ENCODE data around the gene LGSN.
"Not testable (repeated sequence)": the region's sequence is repeated elsewhere in the genome, so short reads cannot be mapped to it uniquely, and the experiment has no call there.

The LGSN gene, protein sequence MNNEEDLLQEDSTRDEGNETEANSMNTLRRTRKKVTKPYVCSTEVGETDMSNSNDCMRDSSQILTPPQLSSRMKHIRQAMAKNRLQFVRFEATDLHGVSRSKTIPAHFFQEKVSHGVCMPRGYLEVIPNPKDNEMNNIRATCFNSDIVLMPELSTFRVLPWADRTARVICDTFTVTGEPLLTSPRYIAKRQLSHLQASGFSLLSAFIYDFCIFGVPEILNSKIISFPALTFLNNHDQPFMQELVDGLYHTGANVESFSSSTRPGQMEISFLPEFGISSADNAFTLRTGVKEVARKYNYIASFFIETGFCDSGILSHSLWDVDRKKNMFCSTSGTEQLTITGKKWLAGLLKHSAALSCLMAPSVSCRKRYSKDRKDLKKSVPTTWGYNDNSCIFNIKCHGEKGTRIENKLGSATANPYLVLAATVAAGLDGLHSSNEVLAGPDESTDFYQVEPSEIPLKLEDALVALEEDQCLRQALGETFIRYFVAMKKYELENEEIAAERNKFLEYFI

DNA sequence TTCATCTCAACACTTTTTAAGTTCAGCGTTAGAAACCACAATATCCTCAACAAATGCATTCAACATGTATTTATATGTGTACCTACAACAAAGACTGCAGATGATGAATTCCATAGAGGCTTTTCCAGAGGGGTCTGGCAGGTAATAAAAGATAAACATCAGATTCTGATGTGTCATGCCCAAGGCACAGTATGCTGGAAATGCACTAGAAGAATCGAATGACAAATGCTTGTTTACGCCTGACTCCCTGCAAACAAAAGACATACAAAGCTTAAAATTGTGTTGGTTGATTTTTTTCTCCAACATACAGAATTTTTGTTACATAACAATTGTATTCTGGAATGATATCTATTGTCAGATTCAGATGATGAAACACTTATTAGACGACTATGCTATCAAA is at the start of gene LGSN:
LGSN (minus strand) TSS at position 45 of the 400 bp plus-strand sequence; CDS start at position 5, 40 bp downstream.
- DNase-seq (ENCODE audit: low read depth in 2 of 2, low spot score in 1 of 2), result no peak

DNA sequence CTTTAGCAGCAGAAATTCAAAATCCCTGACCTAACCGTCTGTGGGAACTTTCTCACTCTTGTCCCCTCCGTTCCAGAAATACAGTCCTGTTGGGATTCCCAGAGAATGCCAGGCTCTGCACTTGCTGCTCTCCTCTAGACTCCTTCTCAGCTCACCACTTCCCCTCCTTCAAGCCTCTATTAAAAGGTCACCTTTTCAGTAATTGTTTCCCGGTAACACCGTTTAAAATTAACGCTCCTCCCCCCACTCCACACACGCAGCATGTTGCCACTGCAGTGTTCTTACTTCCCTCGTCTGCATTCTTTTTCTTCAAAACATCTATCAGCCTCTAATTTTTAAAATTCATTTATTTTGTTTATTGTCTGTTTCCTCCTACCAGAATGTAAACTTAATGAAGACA is 48.6 kb upstream of the LGSN start:
- no peak for DNase-seq (ENCODE audit: low read depth in 2 of 2, low spot score in 1 of 2)

DNA sequence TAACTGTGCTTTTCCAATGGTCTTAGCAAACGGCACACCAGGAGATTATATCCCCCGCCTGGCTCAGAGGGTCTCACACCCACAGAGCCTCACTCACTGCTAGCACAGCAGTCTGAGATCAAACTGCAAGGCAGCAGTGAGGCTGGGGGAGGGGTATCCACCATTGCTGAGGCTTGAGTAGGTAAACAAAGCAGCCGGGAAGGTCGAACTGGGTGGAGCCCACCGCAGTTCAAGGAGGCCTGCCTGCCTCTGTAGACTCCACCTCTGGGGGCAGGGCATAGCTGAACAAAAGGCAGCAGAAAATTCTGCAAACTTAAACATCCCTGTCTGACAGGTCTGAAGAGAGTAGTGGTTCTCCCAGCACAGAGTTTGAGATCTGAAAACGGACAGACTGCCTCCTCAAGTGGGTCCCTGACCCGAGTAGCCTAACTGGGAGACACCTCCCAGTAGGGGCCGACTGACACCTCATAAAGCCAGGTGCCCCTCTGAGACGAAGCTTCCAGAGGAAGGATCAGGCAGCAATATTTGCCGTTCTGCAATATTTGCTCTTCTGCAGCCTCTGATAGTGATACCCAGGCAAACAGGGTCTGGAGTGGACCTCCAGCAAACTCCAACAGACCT is 42.8 kb upstream of the LGSN start:
- DNase-seq (ENCODE audit: low read depth in 2 of 2, low spot score in 1 of 2), result not testable (repeated sequence)

DNA sequence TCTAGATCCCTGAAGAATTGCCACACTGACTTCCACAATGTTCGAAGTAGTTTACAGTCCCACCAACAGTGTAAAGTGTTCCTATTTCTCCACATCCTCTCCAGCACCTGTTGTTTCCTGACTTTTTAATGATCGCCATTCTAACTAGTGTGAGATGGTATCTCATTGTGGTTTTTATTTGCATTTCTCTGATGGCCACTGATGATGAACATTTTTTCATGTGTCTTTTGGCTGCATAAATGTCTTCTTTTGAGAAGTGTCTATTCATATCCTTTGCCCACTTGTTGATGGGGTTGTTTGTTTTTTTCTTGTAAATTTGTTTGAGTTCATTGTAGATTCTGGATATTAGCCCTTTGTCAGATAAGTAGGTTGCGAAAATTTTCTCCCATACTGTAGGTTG is 37.6 kb upstream of the LGSN start:
- DNase-seq (ENCODE audit: low read depth in 2 of 2, low spot score in 1 of 2), result not testable (repeated sequence)

DNA sequence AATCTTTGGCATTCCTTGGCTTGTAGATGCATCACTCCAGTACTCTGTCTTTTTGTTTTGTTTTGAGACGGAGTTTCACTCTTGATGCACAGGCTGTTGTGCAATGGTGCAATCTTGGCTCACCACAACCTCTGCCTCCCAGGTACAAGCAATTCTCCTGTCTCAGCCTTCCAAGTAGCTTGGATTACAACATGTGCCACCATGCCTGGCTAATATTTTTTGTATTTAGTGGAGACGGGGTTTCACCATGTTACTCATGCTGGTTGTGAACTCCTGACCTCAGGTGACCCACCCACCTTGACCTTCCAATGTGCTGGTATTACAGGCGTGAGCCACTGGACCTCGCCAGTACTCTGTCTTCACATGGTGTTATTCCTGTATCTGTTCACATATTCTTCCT is 35.8 kb upstream of the LGSN start:
- DNase-seq (ENCODE audit: low read depth in 2 of 2, low spot score in 1 of 2), result no peak

DNA sequence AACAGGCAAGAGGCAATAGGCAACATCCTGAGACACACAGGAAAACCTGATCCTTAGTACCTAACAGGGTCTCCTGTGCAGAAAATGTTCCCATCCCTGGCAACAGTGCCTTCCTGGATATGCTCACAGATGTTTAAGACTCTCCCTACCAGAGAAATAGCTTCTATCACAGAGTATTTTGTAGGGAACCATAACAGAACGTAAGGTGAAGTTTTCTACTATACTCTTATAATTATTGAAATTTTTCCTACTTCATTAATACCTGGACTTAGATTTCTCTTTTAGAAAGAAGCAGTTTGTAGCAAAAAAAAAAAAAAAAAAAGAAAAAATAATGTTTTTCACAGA is 33.5 kb upstream of the LGSN start:
- DNase-seq (ENCODE audit: low read depth in 2 of 2, low spot score in 1 of 2), result no peak

DNA sequence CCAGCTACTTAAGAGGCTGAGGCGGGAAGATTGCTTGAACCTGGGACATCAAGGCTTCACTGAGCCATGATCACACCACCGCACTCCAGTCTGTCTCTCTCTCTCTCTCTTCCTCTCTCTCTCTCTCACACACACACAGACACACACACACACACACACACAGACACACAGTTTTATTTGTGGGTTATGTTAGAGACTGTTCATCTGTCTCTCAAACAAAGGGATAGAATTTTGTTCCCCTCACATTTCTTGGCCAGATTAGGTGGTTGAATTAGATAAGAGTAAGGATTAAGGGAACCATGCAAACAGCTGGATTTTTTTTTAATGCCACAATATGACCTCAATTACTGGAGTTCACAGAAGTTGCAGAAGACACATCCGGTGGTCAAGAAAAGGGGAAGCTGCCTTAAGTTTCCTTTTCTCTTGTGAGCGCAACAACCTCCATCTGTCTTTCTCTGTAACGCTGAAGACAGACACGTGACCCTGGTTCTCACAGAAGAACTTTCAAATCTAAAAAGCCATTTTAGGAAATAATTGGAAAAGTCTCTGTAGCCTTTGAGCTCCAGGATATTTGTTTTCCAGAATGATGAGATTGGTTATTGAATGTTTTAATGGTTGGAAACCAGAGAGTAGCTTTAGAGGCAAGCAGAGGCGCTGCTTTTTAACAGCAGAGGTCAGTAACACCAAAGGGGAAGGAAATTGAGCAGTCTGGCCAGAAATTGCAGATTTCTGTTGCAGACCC is 32.9 kb upstream of the LGSN start:
- DNase-seq (ENCODE audit: low read depth in 2 of 2, low spot score in 1 of 2), result no peak

DNA sequence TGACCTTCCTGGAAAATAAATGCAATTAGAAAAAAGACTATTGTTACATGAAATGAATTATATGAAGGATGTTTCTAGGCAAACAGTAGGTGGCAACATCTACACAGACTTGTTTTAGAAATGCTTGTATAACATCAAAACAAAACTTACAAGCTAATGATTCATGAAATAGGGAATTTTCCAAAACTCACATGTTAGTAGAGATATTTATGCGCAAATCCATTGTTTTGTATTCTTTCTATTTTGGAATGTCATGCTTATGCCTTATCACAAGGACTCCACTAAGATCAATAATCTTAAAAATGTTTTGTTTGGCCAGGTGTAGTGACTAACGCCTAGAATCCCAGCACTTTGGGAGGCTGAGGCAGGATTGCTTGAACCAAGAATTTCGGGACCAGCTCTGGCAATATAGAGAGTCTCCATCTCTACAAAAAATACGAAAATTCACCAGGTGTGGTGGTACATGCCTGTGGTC is 32.3 kb upstream of the LGSN start:
- DNase-seq (ENCODE audit: low read depth in 2 of 2, low spot score in 1 of 2), result no peak

DNA sequence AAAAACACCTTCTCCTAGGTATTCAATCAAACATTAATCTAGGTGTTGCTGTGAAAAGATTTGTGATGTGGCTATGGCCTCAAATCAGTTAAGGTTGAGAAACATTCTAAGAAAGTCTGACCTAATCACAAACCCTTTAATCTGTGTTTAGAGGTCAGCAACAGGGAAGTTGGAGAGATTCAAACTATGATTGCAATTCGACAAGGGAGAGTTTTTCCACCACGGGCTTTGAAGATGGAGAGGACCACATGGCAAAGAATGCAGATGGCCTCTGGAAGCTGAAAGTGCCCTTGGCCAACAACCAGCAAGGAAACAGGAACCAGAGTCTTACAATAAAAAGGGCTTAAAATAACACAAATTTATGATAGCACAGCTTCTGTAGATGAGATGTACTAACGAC is 29.6 kb upstream of the LGSN start:
- DNase-seq (ENCODE audit: low read depth in 2 of 2, low spot score in 1 of 2), result no peak

DNA sequence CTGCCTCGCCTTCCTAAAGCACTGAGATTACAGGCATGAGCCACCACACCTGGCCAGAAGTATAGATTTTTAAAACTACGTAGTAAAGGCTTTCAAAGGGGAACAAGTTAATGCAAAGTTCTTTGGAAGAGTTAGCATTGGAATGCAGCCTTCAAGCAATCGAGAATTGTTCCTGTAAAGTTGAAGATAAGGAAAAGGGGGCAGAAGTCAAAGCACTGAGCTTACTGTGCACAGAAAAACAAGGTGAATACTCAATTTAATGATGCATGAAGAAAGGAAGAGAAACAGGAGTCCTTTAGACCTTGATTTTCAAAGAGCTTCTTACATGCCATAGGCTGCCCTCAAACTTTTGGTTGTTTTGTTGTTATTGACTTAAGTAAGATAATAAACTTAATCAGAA is 29.1 kb upstream of the LGSN start:
- no peak for DNase-seq (ENCODE audit: low read depth in 2 of 2, low spot score in 1 of 2)

DNA sequence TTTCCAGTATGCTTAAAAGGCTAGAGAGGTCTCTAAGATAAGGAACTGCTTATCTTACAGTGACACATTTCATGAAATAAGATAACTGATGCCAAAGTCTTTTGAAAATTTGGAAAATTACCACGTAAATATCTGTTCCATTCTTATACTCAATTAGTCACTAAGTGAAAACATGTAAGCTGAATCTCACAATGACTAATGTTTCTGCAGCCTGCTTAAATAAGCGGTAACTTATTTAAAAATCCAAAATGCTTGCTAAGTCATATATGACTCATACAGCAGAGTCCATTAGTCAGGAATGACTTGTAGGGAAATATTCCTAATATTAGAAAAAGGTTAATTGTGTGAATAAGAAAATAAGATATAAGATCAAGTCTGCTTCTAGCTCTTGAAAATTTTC is 27.8 kb upstream of the LGSN start:
- no peak for DNase-seq (ENCODE audit: low read depth in 2 of 2, low spot score in 1 of 2)

DNA sequence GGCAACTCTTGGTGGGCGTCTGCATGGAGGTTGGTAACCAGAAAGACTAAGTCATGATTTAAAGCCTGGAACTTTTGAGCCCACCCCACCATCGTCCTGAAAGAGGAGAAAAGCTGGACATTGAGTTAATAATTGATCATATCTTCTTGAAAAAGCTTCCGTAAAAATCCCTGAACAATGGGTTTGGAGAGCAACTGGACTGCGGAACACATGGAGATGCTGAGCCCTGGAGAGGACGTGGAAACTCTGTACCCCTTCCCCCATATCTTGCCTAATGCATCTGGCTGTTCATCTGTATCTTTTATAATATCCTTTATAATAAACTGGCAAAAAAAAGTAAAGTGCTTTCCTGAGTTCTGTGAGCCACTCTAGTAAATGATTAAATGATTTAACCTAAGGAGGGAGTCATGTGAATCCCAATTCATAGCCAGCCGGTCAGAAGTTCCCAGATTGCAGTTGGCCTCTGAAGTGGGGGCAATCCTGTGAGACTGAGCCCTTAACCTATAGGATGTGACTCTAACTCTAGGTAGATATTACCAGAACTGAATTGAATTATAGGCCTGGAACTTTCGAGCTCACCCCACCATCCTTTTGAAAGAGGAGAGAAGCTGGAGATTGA is 26.5 kb upstream of the LGSN start:
- no peak for DNase-seq (ENCODE audit: low read depth in 2 of 2, low spot score in 1 of 2)

DNA sequence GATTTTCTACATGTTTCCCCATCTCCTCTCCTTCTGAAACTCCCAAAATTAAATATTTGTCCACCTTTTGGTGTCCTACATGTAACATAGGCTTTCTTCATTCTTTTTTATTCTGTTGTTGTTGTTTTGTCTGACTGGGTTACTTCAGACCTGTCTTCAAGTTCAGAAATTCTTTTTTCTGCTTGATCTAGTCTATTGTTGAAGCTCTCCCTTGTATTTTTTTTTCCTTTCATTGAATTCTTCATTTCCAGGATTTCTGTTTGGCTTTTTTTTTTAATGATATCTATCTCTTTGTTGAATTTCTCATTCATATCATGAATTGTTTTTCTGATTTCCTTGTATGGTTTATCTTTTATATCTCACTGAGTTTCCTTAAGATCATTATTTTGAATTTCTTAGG is 20.6 kb upstream of the LGSN start:
- no peak for DNase-seq (ENCODE audit: low read depth in 2 of 2, low spot score in 1 of 2)

DNA sequence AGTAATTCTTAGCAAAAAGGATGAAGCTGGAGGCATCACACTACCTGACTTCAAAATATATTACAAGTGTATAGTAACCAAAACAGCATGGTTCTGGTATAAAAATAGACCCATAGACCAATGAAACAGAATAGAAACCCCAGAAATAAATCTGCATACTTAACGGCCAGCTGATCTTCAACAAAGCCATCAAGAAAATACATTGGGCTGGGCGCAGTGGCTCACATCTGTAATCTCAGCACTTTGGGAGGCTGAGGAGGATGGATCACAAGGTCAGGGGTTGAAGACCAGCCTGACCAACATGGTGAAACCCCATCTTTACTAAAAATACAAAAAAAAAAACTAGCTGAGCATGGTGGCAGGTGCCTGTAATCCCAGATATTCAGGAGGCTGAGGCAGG is 14.9 kb upstream of the LGSN start:
- not testable (repeated sequence) for DNase-seq (ENCODE audit: low read depth in 2 of 2, low spot score in 1 of 2)

DNA sequence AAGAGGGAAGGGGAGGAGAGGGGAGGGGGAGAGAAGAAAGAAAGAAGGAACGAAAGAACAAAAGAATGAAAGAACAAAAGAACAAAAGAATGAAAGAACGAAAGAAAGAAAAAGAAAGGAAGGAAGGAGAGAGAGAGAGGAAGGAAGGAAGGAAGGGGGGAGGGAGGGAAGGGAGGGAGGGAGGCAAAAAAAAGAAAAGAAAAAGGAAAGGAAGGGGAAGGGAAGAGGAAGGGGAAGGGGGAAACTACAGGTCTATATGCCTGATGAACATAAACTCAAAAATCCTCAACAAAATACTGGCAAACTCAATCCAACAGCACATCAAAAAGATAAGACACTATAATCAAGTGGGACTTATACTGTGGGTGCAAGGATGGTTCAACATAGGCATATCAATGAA is 13.7 kb upstream of the LGSN start:
- DNase-seq (ENCODE audit: low read depth in 2 of 2, low spot score in 1 of 2), result no peak

DNA sequence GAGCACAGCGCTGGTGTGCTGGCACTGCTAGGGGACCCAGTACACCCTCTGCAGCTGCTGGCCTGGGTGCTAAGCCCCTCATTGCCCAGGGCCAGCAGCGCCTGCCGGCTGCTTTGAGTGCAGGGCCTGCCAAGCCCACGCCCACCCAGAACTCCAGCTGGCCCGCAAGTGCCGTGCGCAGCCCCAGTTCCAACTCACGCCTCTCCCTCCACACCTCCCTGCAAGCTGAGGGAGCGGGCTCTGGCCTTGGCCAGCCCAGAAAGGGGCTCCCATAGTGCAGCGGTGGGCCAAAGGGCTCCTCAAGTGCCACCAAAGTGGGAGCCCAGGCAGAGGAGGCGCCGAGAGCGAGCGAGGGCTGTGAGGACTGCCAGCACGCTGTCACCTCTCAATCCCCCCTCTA is 6.8 kb upstream of the LGSN start:
- not testable (repeated sequence) for DNase-seq (ENCODE audit: low read depth in 2 of 2, low spot score in 1 of 2)

DNA sequence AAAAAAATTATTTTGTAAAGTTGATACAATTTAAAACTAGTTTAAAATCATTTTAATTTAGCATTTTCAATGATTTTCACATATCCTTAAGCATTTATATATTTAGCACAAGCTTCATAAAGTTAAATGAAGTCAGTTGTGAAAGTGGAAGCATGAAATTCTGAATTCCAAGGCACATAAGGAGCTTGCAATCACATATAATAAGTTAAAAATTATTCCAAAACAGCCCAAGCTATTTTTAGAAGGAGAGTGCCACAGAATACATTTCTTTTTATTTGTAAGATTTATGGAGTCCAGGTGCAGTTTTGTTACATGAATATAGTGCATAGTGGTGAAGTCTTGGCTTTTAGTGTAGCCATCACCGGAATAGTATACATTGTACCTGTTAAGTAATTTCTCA is 3.2 kb upstream of the LGSN start:
- DNase-seq (ENCODE audit: low read depth in 2 of 2, low spot score in 1 of 2), result no peak

DNA sequence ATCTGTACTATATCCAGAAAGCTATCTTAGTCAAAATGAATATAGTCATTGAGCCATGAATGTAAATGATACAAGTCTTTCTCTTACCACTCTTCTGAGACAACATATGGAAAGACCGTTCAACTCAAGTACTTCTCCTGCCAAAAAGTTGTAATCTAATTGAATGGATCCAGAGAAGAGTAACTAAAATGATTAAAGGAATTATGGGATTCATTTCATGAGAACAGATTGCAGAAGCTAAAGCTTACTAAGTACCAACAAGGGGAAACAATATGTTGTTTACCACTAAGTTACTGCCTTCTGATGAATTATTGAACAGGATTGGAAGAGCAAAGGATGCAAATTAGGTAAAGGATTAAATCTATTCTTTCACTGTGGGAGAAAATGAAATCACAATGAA is 2.0 kb upstream of the LGSN start:
- no peak for DNase-seq (ENCODE audit: low read depth in 2 of 2, low spot score in 1 of 2)

DNA sequence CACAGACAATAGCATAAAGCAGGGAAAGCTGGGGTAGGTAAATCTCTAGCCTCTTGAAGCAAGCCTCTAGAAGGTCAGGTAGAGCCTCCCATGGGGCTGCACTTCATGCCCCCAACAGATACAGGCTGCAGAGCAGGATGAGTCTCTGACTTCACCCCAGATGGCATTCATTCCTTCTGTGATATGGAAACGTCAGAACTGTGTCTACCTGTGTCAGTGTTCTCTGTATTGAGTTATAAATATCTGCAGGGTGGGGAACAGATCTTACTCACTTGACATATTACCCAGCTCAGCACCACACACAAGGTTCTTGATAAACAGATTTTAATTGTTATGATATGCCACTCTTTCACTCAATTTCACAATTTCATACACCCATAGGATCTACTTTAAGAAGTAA is 2.1 kb downstream of the LGSN start:
- DNase-seq (ENCODE audit: low read depth in 2 of 2, low spot score in 1 of 2), result no peak

DNA sequence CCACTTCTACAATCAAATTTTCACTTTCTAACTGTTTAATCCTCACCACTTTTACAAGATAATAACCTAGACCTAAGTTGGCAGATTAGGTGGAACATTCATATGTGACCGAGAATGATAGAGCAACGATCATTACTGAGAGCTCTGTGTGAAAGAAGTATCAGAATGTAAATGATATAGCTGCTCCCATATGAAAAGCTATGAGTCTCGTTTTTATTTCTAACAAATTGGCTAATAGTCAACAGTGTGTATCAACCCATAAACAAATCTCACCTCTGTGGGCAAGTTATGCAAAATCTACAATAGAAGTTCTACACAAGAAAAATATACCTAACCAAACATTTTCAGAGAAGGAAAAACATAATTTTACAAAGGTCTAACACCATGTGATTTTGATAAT is 3.7 kb downstream of the LGSN start:
- DNase-seq (ENCODE audit: low read depth in 2 of 2, low spot score in 1 of 2), result no peak

DNA sequence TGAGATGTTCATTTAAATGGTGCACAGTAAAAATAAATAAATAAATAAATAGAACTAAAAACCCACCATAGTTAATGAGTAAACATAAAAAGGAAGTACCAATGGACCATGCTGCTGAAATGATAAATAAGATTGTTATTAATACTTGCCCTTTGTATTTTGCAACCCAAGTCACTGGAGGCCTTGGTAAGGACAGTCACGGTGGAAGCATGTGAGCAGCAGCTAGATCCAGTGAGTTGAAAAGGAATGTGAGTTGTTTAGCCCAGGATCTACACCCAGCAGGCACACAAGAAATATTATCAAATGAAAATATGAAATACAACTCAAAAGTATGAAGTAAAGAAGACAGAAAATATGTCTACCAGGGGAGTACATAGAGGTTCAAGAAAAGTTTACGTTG is 6.7 kb downstream of the LGSN start:
- DNase-seq (ENCODE audit: low read depth in 2 of 2, low spot score in 1 of 2), result no peak

Data from stimulated activated CD8-positive, alpha-beta memory T cell treated with anti-CD3 and anti-CD28 coated beads, Interleukin-4, amount 100 ng/mL, for 4 hours (primary cell).